Esophagus squamous epithelium (tissue), 4 donors: Measurements from ENCODE around the gene PRDM12.

Experiments
- CTCF ChIP-seq, 6 experiments: fragments of 450-650 bp in 4 of 6; fragments of 200-600 bp in 2 of 6; sonication (generic) in 2 of 6; IDR thresholded peaks; one replicate each; pipeline ENCODE4 v1.5.1; 2016 to 2019; ENCODE audit warnings: antibody characterized with exemption in 6 of 6, mild to moderate bottlenecking in 4 of 6, moderate library complexity in 4 of 6
- POLR2A ChIP-seq, 4 donors: fragments of 450-650 bp; IDR thresholded peaks; one replicate each; pipeline ENCODE4 v1.6.1; 2017; ENCODE audit warnings: antibody characterized with exemption in 4 of 4, mild to moderate bottlenecking in 4 of 4, moderate library complexity in 3 of 4

- TF ChIP-seq CTCF (IDR thresholded peaks at IDR 0.05): no peak
- no peak for TF ChIP-seq POLR2A (IDR thresholded peaks at IDR 0.05)
Measured at GRCh38 chr9:130635306-130635705, 29.1 kb upstream of the PRDM12 start.
